HG02943 (cell line): ENCODE measurements around the gene OOSP2.

Experiments used
- ATAC-seq: cut with Tn5 transposase; IDR thresholded peaks from one replicate; pipeline ENCODE4 v1.9.1; 2021; ENCODE audit warnings: mild to moderate bottlenecking, low read depth, moderate library complexity; ENCODE audit not compliant: unreplicated experiment

Gene OOSP2

DNA sequence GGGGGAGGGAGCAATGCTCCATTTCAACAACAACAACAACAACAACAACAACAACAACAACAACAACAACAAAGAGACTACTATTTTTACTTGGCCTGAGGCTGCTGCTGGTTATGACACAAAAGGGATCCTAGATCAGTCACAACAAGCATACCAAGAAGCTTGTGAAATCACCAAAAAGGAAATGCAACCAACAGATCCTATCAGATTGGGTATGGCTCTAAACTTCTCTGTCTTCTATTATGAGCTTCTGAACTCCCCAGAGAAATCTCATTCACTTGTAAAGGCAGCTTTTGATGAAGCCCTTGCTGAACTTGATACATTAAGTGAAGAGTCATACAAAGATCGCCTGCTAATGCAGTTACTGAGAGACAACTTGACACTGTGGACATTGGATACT lies 37.8 kb downstream of the OOSP2 start:
- no peak for ATAC-seq

DNA sequence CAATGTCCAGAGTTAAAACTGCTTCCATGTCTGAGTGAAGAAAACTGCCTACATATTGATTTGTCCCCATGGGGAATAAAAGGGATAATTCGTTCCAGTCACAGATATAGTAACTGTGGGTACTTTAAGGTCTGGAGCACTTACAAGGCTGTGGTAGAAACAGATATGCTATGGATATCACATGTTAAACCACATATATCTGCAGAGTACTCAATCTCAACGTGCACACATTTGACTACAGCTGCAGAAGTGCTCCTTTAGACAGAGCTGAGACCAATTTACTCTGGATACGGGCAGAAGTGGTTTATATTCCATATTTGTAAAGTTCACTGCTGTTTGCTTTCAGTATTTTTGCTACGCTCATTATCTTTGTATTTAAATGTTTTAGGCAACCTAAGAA lies 38.5 kb downstream of the OOSP2 start:
- ATAC-seq, result no peak

DNA sequence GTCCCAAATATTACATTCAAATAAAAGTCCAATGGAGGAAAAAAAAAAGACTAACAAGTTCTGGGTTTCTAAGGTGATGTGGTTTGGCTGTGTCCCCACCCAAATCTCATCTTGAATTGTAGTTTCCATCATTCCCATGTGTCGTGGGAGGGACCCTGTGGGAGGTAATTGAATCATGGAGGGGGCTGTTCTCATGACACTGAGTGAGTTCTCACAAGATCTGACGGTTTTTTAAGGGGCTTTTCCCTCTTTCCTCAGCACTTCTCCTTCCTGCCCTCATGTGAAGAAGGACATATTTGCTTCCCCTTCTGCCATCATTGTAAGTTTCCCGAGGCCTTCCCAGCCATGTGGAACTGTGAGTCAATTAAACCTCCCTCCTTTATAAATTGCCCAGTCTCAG lies 40.3 kb downstream of the OOSP2 start:
- no peak for ATAC-seq

DNA sequence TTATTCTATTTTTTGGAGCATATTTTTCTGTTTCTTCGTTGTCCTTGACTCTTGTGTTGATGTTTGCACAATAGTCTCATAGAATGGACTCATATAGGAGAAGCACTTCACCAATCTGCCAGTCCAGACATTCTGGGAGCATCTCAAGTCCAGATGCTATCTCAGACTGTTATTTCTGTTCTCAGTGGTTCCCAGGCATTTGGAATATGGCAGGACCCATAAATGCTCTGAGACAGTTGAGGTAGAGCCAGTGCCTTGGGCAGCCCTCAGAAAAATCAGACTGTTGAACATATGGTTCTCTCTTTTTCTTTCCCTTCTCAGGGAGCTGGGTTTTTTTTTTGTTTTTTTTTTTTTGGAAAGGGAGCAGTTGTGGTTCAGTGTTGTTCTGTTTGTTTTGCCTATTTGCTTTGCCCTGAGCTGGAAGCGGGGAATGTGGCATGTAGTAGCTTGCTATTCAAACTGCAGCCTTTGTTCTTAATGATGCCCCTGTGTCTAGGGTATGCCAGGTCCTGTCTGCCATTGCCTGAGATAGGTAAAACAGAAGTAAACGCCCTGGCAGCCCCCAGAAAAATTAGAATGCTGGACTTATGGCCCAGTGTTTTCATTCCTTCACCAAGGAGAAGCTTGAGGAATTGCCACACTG lies 44.5 kb downstream of the OOSP2 start:
- no peak for ATAC-seq

DNA sequence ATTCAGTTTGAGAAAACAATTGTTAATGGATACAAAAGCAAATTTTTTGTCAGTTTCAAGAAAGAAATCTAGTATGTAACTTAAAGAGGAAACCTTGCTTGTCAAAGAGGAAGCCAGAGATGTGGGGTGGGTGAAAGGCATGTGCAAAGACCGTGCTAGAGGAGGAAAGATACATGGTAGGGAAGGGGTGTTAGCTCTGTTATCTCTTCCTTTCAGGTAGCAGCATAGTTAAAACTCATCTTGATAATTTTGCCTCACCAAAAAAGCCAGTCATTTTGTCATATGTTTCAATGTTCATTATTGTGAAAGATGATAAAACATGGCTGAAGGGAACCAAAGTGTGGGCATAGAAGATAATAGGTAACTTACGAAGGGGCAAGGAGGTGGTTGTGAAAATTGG lies 45.7 kb downstream of the OOSP2 start:
- no peak for ATAC-seq

DNA sequence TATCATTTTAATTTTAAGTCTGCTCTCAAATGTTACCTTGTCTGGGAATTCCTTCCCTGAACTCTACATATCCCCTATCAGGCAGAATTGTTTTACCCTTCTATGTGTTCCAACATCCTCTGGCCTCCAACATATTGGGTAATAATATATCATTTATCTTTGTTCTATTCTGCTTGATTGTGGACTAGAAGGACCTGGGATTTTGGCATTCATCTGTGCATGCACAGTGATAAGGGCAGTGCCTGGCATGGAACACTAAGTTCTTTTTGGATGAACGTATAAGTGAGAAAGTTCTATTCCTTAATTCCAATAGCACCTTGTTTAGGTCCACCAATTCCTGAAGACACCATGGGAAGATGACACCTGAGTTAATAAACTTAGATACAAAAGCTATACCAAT lies 47.0 kb downstream of the OOSP2 start:
- no peak for ATAC-seq

DNA sequence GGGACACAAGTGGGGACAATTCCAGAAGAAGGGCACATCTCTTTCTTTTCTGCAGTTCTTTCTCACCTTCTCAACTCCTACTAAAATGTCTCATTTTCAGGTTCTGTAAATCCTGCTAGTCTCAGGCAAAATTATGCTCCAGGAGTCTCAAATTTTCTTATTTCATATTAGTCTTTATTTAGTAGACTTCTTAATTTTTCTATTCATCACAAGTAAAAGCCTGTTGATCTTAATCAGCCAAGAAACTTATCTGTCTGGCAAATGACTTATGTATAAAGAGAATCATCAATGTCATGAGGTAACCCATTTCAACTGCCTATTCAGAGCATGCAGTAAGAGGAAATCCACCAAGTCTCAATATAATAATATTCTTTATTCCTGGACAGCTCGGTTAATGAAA lies 48.2 kb downstream of the OOSP2 start, which contains the start of gene MS4A2:
Gene MS4A2, plus strand, starts transcription at position 301 of the 400 bp plus-strand sequence. CDS start 102 bp downstream, outside the sequence.
- ATAC-seq, result no peak

DNA sequence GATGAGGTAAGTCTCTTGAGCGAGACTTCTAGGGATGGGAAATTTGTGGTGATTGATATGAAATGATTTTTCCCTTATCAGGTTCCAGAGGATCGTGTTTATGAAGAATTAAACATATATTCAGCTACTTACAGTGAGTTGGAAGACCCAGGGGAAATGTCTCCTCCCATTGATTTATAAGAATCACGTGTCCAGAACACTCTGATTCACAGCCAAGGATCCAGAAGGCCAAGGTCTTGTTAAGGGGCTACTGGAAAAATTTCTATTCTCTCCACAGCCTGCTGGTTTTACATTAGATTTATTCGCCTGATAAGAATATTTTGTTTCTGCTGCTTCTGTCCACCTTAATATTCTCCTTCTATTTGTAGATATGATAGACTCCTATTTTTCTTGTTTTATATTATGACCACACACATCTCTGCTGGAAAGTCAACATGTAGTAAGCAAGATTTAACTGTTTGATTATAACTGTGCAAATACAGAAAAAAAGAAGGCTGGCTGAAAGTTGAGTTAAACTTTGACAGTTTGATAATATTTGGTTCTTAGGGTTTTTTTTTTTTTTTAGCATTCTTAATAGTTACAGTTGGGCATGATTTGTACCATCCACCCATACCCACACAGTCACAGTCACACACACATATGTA lies 55.4 kb downstream of the OOSP2 start:
- no peak for ATAC-seq

DNA sequence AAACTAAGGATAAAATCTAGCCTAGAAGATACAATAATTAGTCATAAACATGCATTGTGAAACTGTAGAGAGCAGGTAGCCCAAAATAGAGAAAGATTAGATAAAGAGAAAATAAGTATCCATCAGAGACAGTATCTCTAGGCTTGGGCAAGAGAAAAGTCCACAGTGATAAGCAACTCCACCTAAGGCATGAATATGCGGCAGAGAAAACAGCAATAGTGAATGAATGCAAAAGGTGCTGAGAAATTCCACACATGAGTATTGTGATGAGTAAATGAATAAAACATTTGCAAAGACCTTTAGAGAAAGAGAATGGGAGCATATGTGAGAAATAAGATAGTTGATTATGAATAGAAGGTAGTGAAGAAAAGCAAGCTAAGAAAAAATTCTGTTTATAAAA lies 57.0 kb downstream of the OOSP2 start:
- ATAC-seq, result no peak
